Measurements from ENCODE around the gene TENT5A. TPM values are rescaled to one million over a fixed set of nuclear protein-coding genes. Genes with fewer than 3 reads are reported as not detected.
"Not testable (repeated sequence)": the region's sequence is repeated elsewhere in the genome, so short reads cannot be mapped to it uniquely, and the experiment has no call there.

TENT5A gene
- total RNA-seq, 1 experiment from 2014 or later: 9.7 TPM

DNA sequence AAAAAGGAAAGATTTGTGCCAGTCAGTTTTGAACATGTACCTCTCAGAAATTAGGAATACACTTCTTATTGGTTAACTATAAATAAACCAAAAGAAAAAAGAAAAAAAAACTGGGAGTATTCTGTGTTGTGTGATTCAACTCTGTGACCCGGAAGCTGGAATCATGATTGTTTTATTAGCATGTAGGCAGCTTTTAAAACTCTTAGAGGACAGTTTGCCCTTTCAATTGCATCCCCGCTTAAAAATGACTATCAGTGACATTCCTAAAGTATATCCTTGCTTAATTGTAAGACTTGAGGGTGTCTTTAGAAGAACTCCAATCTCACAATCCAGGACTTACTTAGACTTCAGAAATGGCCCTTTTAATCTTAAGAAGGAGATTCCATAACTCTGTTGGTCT lies 29.1 kb upstream of the TENT5A start:
- no TSS peak for BruUV-seq (replicated peaks)
- peaks cover 23% of the 10 kb centered on the region for H3K4me1 Mint-ChIP-seq (ENCODE audit: low read depth, unreplicated experiment)

DNA sequence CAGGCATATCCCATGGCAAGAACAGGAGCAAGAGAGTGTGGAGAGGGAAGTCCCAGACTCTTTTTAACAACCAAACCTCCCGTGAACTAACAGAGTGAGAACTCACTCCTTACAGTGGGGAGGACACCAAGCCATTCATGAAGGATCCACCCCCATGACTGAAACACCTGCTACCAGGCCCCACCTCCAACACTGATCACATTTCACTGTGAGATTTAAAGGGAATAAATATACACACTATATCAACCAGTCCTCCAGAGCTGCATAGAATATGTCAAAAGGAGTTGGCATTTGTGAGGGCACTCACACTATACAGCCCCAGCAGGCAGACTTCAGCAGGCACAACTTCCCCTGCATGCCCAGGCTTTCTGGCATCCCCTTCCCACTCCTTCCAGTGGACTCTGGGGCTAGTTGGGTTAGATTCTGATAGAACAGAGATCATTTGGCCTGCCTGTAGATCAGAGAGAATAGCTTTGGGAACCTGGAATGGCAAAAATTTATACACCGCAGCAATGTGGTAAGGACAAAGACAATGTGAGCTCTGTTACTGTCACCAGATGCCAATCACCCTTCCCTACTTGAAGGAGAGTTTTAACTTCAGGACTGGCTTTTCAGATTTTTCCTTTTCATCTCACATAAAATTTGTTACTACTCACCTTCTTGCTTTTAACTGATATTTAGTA lies 25.2 kb upstream of the TENT5A start:
- H3K4me1 Mint-ChIP-seq (ENCODE audit: low read depth, unreplicated experiment): peaks cover 34% of the 10 kb centered on the region
- H3K27ac Mint-ChIP-seq (ENCODE audit: unreplicated experiment): no peak overlapping the region
- intact Hi-C loops (cut with micrococcal nuclease; ENCODE audit: unreplicated experiment): loop anchor here (1.0 kb wide), 1 partner anchor 54 kb away; no protein-coding TSS in a partner anchor
- H3K4me3 Mint-ChIP-seq (ENCODE audit: low read depth, unreplicated experiment): no peak overlapping the region
- H3K36me3 Mint-ChIP-seq (ENCODE audit: insufficient read depth, unreplicated experiment): no peaks in the 10 kb centered on the region
- H3K9me3 Mint-ChIP-seq (ENCODE audit: low read depth, unreplicated experiment): peaks cover 10% of the 10 kb centered on the region
- no peak for DNase-seq
- CTCF ChIA-PET: interaction anchor here (0.5 kb wide), 1 partner anchor 306 kb away, joined by 4 read pairs; no protein-coding TSS in a partner anchor
- BruUV-seq (replicated peaks): no TSS peak
- TF ChIP-seq, protein P1, sequence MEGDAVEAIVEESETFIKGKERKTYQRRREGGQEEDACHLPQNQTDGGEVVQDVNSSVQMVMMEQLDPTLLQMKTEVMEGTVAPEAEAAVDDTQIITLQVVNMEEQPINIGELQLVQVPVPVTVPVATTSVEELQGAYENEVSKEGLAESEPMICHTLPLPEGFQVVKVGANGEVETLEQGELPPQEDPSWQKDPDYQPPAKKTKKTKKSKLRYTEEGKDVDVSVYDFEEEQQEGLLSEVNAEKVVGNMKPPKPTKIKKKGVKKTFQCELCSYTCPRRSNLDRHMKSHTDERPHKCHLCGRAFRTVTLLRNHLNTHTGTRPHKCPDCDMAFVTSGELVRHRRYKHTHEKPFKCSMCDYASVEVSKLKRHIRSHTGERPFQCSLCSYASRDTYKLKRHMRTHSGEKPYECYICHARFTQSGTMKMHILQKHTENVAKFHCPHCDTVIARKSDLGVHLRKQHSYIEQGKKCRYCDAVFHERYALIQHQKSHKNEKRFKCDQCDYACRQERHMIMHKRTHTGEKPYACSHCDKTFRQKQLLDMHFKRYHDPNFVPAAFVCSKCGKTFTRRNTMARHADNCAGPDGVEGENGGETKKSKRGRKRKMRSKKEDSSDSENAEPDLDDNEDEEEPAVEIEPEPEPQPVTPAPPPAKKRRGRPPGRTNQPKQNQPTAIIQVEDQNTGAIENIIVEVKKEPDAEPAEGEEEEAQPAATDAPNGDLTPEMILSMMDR (IDR thresholded peaks at IDR 0.05; ENCODE audit: unreplicated experiment): no peak
- peaks cover 12% of the 10 kb centered on the region for H3K27me3 Mint-ChIP-seq (ENCODE audit: unreplicated experiment)

More for the DNA sequence above, 29.1 kb upstream of the TENT5A start:
- no peak overlapping the region for H3K4me3 Mint-ChIP-seq (ENCODE audit: low read depth, unreplicated experiment)
- H3K36me3 Mint-ChIP-seq (ENCODE audit: insufficient read depth, unreplicated experiment): peaks cover 5% of the 10 kb centered on the region
- H3K9me3 Mint-ChIP-seq (ENCODE audit: low read depth, unreplicated experiment): peaks cover 9% of the 10 kb centered on the region
- CTCF ChIA-PET: interaction anchor here (0.6 kb wide), 1 partner anchor 14 kb away, joined by 3 read pairs; no protein-coding TSS in a partner anchor
- intact Hi-C loops (cut with micrococcal nuclease; ENCODE audit: unreplicated experiment): no loop called here
- TF ChIP-seq, protein P1 (IDR thresholded peaks at IDR 0.05; ENCODE audit: unreplicated experiment): no peak
- H3K27ac Mint-ChIP-seq (ENCODE audit: unreplicated experiment): no peak overlapping the region
- H3K27me3 Mint-ChIP-seq (ENCODE audit: unreplicated experiment): peaks cover 10% of the 10 kb centered on the region
- DNase-seq: no peak

DNA sequence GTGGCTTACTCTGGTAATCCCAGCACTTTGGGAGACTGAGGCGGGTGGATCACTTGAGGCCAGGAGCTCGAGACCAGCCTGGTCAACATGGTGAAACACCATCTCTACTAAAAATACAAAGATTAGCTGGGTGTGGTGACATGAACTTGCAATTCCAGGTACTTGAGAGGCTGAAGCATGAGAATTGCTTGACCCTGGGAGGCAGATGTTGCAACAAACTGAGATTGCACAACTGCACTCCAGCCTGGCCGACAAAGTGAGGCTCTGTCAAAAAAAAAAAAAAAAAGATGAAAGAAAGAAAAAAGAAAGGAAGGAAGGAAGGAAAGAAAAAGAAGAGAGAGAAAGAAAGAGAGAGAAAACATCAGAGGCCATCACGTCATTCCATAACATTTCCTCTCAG lies 23.7 kb upstream of the TENT5A start:
- DNase-seq; H3K4me3 Mint-ChIP-seq (ENCODE audit: low read depth, unreplicated experiment); H3K9me3 Mint-ChIP-seq (ENCODE audit: low read depth, unreplicated experiment); H3K27ac Mint-ChIP-seq (ENCODE audit: unreplicated experiment); H3K36me3 Mint-ChIP-seq (ENCODE audit: insufficient read depth, unreplicated experiment); intact Hi-C loops (cut with micrococcal nuclease; ENCODE audit: unreplicated experiment); CTCF ChIA-PET; BruUV-seq (replicated peaks): not testable (repeated sequence)
- peaks cover 14% of the 10 kb centered on the region for H3K27me3 Mint-ChIP-seq (ENCODE audit: unreplicated experiment)
- H3K4me1 Mint-ChIP-seq (ENCODE audit: low read depth, unreplicated experiment): peaks cover 37% of the 10 kb centered on the region

DNA sequence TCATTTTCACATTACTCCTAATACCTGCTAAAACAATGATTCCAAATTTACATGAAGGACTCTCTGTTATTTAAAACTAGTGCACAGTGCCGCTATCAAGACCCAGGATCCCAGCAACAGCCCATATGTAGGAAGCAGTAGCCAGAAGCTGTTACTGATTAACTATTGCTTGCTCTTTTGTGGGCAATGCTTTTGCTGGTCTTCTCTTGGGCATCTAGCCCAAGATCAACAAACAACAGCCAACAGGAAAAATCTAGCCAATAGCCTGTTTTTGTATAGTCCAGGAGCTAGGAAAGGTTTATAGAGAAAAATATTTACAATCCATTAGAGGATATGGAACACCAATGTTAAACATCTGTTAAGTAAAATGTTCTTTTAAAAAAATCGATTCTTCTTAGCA lies 22.1 kb upstream of the TENT5A start:
- H3K27me3 Mint-ChIP-seq (ENCODE audit: unreplicated experiment): peaks cover 26% of the 10 kb centered on the region
- intact Hi-C loops (cut with micrococcal nuclease; ENCODE audit: unreplicated experiment): no loop called here
- CTCF ChIA-PET: no interaction called here
- TF ChIP-seq, protein P1 (IDR thresholded peaks at IDR 0.05; ENCODE audit: unreplicated experiment): no peak
- DNase-seq: no peak
- peaks cover 37% of the 10 kb centered on the region for H3K4me1 Mint-ChIP-seq (ENCODE audit: low read depth, unreplicated experiment)
- no peak overlapping the region for H3K27ac Mint-ChIP-seq (ENCODE audit: unreplicated experiment)
- peaks cover 8% of the 10 kb centered on the region for H3K9me3 Mint-ChIP-seq (ENCODE audit: low read depth, unreplicated experiment)
- no peak overlapping the region for H3K4me3 Mint-ChIP-seq (ENCODE audit: low read depth, unreplicated experiment)
- H3K36me3 Mint-ChIP-seq (ENCODE audit: insufficient read depth, unreplicated experiment): no peaks in the 10 kb centered on the region
- no TSS peak for BruUV-seq (replicated peaks)

DNA sequence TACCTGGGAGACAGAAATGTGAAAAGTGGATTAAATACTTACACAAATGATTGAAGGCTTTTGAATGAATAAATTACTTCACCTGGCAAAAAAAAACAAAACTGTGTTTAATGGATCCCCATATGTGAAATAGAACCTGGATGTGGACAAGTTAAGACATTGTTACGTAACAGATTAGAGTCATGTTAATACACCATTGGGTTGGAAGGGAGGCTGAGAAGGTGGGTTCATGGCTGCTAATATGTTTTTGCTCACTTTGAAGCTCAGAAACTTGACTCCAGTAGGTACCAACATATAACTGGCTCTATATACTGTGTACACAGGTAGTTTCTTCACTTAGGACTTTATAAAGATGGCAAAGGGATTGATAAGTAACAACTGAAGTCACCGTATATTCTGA lies 21.4 kb upstream of the TENT5A start:
- TF ChIP-seq, protein P1 (IDR thresholded peaks at IDR 0.05; ENCODE audit: unreplicated experiment): no peak
- Mint-ChIP-seq H3K27me3 (ENCODE audit: unreplicated experiment) (peaks cover 26% of the 10 kb centered on the region), H3K27ac (ENCODE audit: unreplicated experiment) (no peak overlapping the region), H3K36me3 (ENCODE audit: insufficient read depth, unreplicated experiment) (no peaks in the 10 kb centered on the region), H3K4me1 (ENCODE audit: low read depth, unreplicated experiment) (peaks cover 37% of the 10 kb centered on the region), H3K4me3 (ENCODE audit: low read depth, unreplicated experiment) (no peak overlapping the region), H3K9me3 (ENCODE audit: low read depth, unreplicated experiment) (peaks cover 8% of the 10 kb centered on the region)
- CTCF ChIA-PET: no interaction called here
- BruUV-seq (replicated peaks): no TSS peak
- intact Hi-C loops (cut with micrococcal nuclease; ENCODE audit: unreplicated experiment): no loop called here
- no peak for DNase-seq

All from Calu3 (cell line).